A673 (cell line): ENCODE results near the gene FKTN.
"Not testable (repeated sequence)": the region's sequence is repeated elsewhere in the genome, so short reads cannot be mapped to it uniquely, and the experiment has no call there.

ENCODE experiments used
- EZH2 ChIP-seq: fragments of 200-600 bp; sonication (generic); IDR thresholded peaks from 2 replicates; pipeline ENCODE4 v1.6.1; 2017; ENCODE audit warnings: borderline replicate concordance, low read depth, mild to moderate bottlenecking, mixed read lengths, antibody characterized with exemption, low read length; ENCODE audit not compliant: poor library complexity, severe bottlenecking
- TF ChIP-seq, protein P1 (sequence below): fragments of 300-800, 200-600 bp; sonication (generic); conservative IDR thresholded peaks from 2 replicates; pipeline ENCODE4 v1.5.1; 2017; ENCODE audit warnings: low read depth, mild to moderate bottlenecking, antibody characterized with exemption, low read length, moderate library complexity, mixed read lengths

DNA sequence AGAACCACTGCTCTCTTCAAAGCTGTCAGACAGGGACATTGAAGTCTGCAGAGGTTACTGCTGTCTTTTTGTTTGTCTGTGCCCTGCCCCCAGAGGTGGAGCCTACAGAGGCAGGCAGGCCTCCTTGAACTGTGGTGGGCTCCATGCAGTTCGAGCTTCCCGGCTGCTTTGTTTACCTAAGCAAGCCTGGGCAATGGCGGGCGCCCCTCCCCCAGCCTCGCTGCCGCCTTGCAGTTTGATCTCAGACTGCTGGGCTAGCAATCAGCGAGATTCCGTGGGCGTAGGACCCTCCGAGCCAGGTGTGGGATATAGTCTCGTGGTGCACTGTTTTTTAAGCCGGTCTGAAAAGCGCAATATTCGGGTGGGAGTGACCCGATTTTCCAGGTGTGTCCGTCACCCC is 23.6 kb downstream of the FKTN start:
- TF ChIP-seq, protein P1, sequence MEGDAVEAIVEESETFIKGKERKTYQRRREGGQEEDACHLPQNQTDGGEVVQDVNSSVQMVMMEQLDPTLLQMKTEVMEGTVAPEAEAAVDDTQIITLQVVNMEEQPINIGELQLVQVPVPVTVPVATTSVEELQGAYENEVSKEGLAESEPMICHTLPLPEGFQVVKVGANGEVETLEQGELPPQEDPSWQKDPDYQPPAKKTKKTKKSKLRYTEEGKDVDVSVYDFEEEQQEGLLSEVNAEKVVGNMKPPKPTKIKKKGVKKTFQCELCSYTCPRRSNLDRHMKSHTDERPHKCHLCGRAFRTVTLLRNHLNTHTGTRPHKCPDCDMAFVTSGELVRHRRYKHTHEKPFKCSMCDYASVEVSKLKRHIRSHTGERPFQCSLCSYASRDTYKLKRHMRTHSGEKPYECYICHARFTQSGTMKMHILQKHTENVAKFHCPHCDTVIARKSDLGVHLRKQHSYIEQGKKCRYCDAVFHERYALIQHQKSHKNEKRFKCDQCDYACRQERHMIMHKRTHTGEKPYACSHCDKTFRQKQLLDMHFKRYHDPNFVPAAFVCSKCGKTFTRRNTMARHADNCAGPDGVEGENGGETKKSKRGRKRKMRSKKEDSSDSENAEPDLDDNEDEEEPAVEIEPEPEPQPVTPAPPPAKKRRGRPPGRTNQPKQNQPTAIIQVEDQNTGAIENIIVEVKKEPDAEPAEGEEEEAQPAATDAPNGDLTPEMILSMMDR = not testable (repeated sequence)
- TF ChIP-seq EZH2 = not testable (repeated sequence)
